PC-9 (cell line): ENCODE data around the gene IRX4.

Experiments
- EZH2 ChIP-seq: fragments of 200-600 bp; sonication (generic); IDR thresholded peaks from 2 replicates; pipeline ENCODE4 v1.8.0; 2017; ENCODE audit warnings: antibody characterized with exemption, low read depth
- TF ChIP-seq, protein P1 (sequence below): fragments of 200-600 bp; sonication (generic); conservative IDR thresholded peaks from 2 replicates; pipeline ENCODE4 v1.6.1; 2017; ENCODE audit warnings: mixed run types, antibody characterized with exemption, mild to moderate bottlenecking, moderate library complexity

- no peak for TF ChIP-seq EZH2
- TF ChIP-seq, protein P1, sequence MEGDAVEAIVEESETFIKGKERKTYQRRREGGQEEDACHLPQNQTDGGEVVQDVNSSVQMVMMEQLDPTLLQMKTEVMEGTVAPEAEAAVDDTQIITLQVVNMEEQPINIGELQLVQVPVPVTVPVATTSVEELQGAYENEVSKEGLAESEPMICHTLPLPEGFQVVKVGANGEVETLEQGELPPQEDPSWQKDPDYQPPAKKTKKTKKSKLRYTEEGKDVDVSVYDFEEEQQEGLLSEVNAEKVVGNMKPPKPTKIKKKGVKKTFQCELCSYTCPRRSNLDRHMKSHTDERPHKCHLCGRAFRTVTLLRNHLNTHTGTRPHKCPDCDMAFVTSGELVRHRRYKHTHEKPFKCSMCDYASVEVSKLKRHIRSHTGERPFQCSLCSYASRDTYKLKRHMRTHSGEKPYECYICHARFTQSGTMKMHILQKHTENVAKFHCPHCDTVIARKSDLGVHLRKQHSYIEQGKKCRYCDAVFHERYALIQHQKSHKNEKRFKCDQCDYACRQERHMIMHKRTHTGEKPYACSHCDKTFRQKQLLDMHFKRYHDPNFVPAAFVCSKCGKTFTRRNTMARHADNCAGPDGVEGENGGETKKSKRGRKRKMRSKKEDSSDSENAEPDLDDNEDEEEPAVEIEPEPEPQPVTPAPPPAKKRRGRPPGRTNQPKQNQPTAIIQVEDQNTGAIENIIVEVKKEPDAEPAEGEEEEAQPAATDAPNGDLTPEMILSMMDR, result no peak
These were observed 46.6 kb upstream of the IRX4 start for GRCh38 chr5:1929108-1929991.
